HEK293 (cell line): ENCODE measurements around the gene LRRC8E.

Experiments
- CTCF ChIA-PET: fragments of 350-600 bp; formaldehyde crosslinking; extraction: SDS; loops from one replicate; lab custom pipeline; 2021; ENCODE audit warnings: antibody characterized with exemption; lab: Yijun Ruan, JAX
- POLR2A ChIA-PET: fragments of 300-600 bp; formaldehyde crosslinking; extraction: SDS; loops from one replicate; lab custom pipeline; 2020; ENCODE audit warnings: antibody characterized with exemption, inconsistent platforms; lab: Yijun Ruan, JAX
- H3K27ac ChIP-seq: fragments of 200-500 bp; sonication (Bioruptor generic); 2 replicates; pipeline ENCODE4 v1.5.1; 2014; ENCODE audit warnings: low read depth, low read length, control low read depth, inconsistent platforms; ENCODE audit errors: extremely low read depth
- H3K36me3 ChIP-seq, 2 experiments: fragments of 200-500 bp in 1 of 2; sonication (Bioruptor generic) in 1 of 2; 1 replicate in 1 of 2; 2 replicates in 1 of 2; pipeline ENCODE4 v1.5.1; 2014 to 2017; ENCODE audit warnings: inconsistent platforms in 2 of 2, low read length in 2 of 2; ENCODE audit not compliant: control insufficient read depth in 2 of 2, insufficient read depth in 1 of 2
- H3K4me1 ChIP-seq: fragments of 200-500 bp; sonication (Bioruptor generic); 2 replicates; pipeline ENCODE4 v1.5.1; 2014; ENCODE audit warnings: mild to moderate bottlenecking, low read length, inconsistent platforms; ENCODE audit not compliant: control insufficient read depth, insufficient read depth
- H3K4me3 ChIP-seq: 2 replicates; pipeline ENCODE4 v1.5.1; 2011; ENCODE audit warnings: low read depth, mild to moderate bottlenecking, control low read depth, low read length, moderate library complexity
- H3K9me3 ChIP-seq: fragments of 200-500 bp; sonication (Bioruptor generic); 2 replicates; pipeline ENCODE4 v1.5.1; 2014; ENCODE audit warnings: low read depth, low read length, inconsistent platforms; ENCODE audit not compliant: control insufficient read depth, insufficient read depth
- BCL11B ChIP-seq: fragments of 450-650 bp; formaldehyde crosslinking; IDR thresholded peaks from 2 replicates; pipeline ENCODE4 v1.5.1; 2016; ENCODE audit warnings: low read depth, missing biosample characterization, missing genetic modification characterization
- HOXA7 ChIP-seq: sonication (generic); formaldehyde crosslinking; IDR thresholded peaks from 2 replicates; pipeline ENCODE4 v1.8.1; 2022; ENCODE audit warnings: missing genetic modification reagents, borderline replicate concordance
- PRDM1 ChIP-seq: fragments of 450-650 bp; formaldehyde crosslinking; IDR thresholded peaks from 2 replicates; pipeline ENCODE4; 2016; ENCODE audit warnings: missing biosample characterization, missing genetic modification characterization
- SCRT2 ChIP-seq: fragments of 450-650 bp; formaldehyde crosslinking; IDR thresholded peaks from 2 replicates; pipeline ENCODE4 v1.5.1; 2016; ENCODE audit warnings: missing biosample characterization, missing genetic modification characterization
- YY2 ChIP-seq: fragments of 450-650 bp; formaldehyde crosslinking; IDR thresholded peaks from 2 replicates; pipeline ENCODE4 v1.5.1; 2016; ENCODE audit warnings: missing biosample characterization, missing genetic modification characterization
- ZBTB20 ChIP-seq: fragments of 450-650 bp; formaldehyde crosslinking; IDR thresholded peaks from 2 replicates; pipeline ENCODE4 v1.5.1; 2016; ENCODE audit warnings: missing biosample characterization, missing genetic modification characterization
- ZIC2 ChIP-seq: fragments of 450-650 bp; formaldehyde crosslinking; IDR thresholded peaks from 2 replicates; pipeline ENCODE4 v1.5.1; 2016; ENCODE audit warnings: missing biosample characterization, missing genetic modification characterization
- ZNF112 ChIP-seq: fragments of 450-650 bp; formaldehyde crosslinking; IDR thresholded peaks from 2 replicates; pipeline ENCODE4 v1.5.0; 2017; ENCODE audit warnings: missing biosample characterization, missing genetic modification characterization
- ZNF248 ChIP-seq: fragments of 450-650 bp; formaldehyde crosslinking; IDR thresholded peaks from 2 replicates; pipeline ENCODE4 v1.5.1; 2017; ENCODE audit warnings: missing biosample characterization, missing genetic modification characterization
- ZNF510 ChIP-seq: fragments of 450-650 bp; formaldehyde crosslinking; IDR thresholded peaks from 2 replicates; pipeline ENCODE4 v1.5.1; 2018; ENCODE audit warnings: mild to moderate bottlenecking, missing genetic modification characterization, missing biosample characterization; ENCODE audit not compliant: insufficient replicate concordance
- ZNF530 ChIP-seq: fragments of 450-650 bp; formaldehyde crosslinking; IDR thresholded peaks from 2 replicates; pipeline ENCODE4 v1.5.1; 2016; ENCODE audit warnings: low read depth, missing biosample characterization, missing genetic modification characterization
- ZNF548 ChIP-seq: fragments of 450-650 bp; formaldehyde crosslinking; IDR thresholded peaks from 2 replicates; pipeline ENCODE4 v1.5.1; 2016; ENCODE audit warnings: missing biosample characterization, missing genetic modification characterization
- ZNF654 ChIP-seq: fragments of 450-650 bp; formaldehyde crosslinking; IDR thresholded peaks from 2 replicates; pipeline ENCODE4 v1.5.1; 2016; ENCODE audit warnings: low read depth, missing biosample characterization, missing genetic modification characterization
- ZNF658 ChIP-seq: fragments of 450-650 bp; formaldehyde crosslinking; IDR thresholded peaks from 2 replicates; pipeline ENCODE4; 2016; ENCODE audit warnings: missing biosample characterization, missing genetic modification characterization
- TF ChIP-seq, protein P1 (sequence below): IDR thresholded peaks from 2 replicates; pipeline ENCODE4 v1.6.1; 2011; ENCODE audit warnings: mild to moderate bottlenecking, low read depth, low read length, borderline replicate concordance
- TF ChIP-seq, protein P2 (sequence below): fragments of 450-650 bp; formaldehyde crosslinking; IDR thresholded peaks from 2 replicates; pipeline ENCODE4 v1.5.1; 2016; ENCODE audit warnings: missing biosample characterization, missing genetic modification characterization

The LRRC8E gene

GRCh38 chr19:7947939-7948338, 59.6 kb downstream of the LRRC8E start:
- no peak overlapping the region for H3K27ac ChIP-seq
- H3K4me3 ChIP-seq, result no peak overlapping the region
- H3K36me3 ChIP-seq, result peaks cover 0 to 3% of the 10 kb centered on the region in 2 experiments; a peak in 1 of 3 replicates
- ChIA-PET CTCF (interaction anchor here (1.0 kb wide), 1 partner anchor 22 kb away, joined by 4 read pairs; no protein-coding TSS in a partner anchor), POLR2A (no interaction called here)
- H3K4me1 ChIP-seq, result no peaks in the 10 kb centered on the region
- TF ChIP-seq HOXA7 (CRISPR knock-in tag) (no peak), ZNF112 (tag by site-specific recombination) (peak; percentile 99), YY2 (tag by site-specific recombination) (no peak), ZNF248 (tag by site-specific recombination) (no peak), BCL11B (no peak), ZNF510 (tag by site-specific recombination) (no peak), SCRT2 (tag by site-specific recombination) (peak; percentile 70), ZBTB20 (tag by site-specific recombination) (no peak), ZNF654 (tag by site-specific recombination) (no peak), ZNF548 (tag by site-specific recombination) (no peak), ZNF530 (no peak), ZIC2 (tag by site-specific recombination) (no peak), ZNF658 (tag by site-specific recombination) (no peak), PRDM1 (tag by site-specific recombination) (no peak)
- TF ChIP-seq, protein P1, sequence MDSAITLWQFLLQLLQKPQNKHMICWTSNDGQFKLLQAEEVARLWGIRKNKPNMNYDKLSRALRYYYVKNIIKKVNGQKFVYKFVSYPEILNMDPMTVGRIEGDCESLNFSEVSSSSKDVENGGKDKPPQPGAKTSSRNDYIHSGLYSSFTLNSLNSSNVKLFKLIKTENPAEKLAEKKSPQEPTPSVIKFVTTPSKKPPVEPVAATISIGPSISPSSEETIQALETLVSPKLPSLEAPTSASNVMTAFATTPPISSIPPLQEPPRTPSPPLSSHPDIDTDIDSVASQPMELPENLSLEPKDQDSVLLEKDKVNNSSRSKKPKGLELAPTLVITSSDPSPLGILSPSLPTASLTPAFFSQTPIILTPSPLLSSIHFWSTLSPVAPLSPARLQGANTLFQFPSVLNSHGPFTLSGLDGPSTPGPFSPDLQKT, result no peak
- TF ChIP-seq, protein P2, sequence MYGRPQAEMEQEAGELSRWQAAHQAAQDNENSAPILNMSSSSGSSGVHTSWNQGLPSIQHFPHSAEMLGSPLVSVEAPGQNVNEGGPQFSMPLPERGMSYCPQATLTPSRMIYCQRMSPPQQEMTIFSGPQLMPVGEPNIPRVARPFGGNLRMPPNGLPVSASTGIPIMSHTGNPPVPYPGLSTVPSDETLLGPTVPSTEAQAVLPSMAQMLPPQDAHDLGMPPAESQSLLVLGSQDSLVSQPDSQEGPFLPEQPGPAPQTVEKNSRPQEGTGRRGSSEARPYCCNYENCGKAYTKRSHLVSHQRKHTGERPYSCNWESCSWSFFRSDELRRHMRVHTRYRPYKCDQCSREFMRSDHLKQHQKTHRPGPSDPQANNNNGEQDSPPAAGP (tag by site-specific recombination), result no peak
- TF ChIP-seq, all 188 proteins: peak for 2
- no peaks in the 10 kb centered on the region for H3K9me3 ChIP-seq
